ENCODE measurements around the gene TDRD3. TPM values are rescaled to one million over a fixed set of nuclear protein-coding genes. Genes with fewer than 3 reads are reported as not detected.

TDRD3 gene
- total RNA-seq, 1 experiment from 2014 or later: 10.8 TPM

GRCh38 chr13:60604058-60604457, 207.0 kb downstream of the TDRD3 start:
- in situ Hi-C loops (cut with HindIII; ENCODE audit: low pct_unique_long_range_greater_than_20kb, low sequenced_read_pairs) (no loop called here), intact Hi-C loops (cut with micrococcal nuclease; ENCODE audit: unreplicated experiment) (no loop called here)
- POLR2A ChIA-PET: no interaction called here
- ATAC-seq (no peak), DNase-seq (ENCODE audit: low read depth, low spot score) (no peak)
- no peaks in the 10 kb centered on the region for H3K4me1 ChIP-seq (ENCODE audit: control insufficient read depth, insufficient read depth, low read length)
- H3K9me3 ChIP-seq (ENCODE audit: control insufficient read depth, insufficient read depth, low read depth, low read length): no peaks in the 10 kb centered on the region
- no peak for TF ChIP-seq CTCF (IDR thresholded peaks at IDR 0.05)
- no peak for TF ChIP-seq TCF7L2 (IDR thresholded peaks at IDR 0.05; ENCODE audit: low read depth, low read length)
- TF ChIP-seq POLR2AphosphoS5 (IDR thresholded peaks at IDR 0.05; ENCODE audit: low read depth, low read length): no peak
- no peak for TF ChIP-seq REST (IDR thresholded peaks at IDR 0.05; ENCODE audit: insufficient read depth in 1 of 2, low read depth in 2 of 2, low read length in 1 of 2)
- no peak for TF ChIP-seq SIN3A (IDR thresholded peaks at IDR 0.05; ENCODE audit: borderline replicate concordance, insufficient read depth, low read depth, low read length)
- no TSS peak for BruUV-seq (replicated peaks)
- H3K27me3 ChIP-seq (ENCODE audit: control insufficient read depth, insufficient read depth, low read length): no peaks in the 10 kb centered on the region
- H3K36me3 ChIP-seq (ENCODE audit: control insufficient read depth, insufficient read depth, low read length): no peaks in the 10 kb centered on the region
- CTCF ChIA-PET: no interaction called here
- H3K4me3 ChIP-seq (ENCODE audit: low read depth in 2 of 2, low read length in 2 of 2): no peak overlapping the region
- no peak overlapping the region for H3K27ac ChIP-seq (ENCODE audit: low read length)

- Histone ChIP-seq H3K4me3 (ENCODE audit: low read depth in 2 of 2, low read length in 2 of 2) (no peak overlapping the region), H3K27me3 (ENCODE audit: control insufficient read depth, insufficient read depth, low read length) (no peaks in the 10 kb centered on the region), H3K9me3 (ENCODE audit: control insufficient read depth, insufficient read depth, low read depth, low read length) (no peaks in the 10 kb centered on the region), H3K4me1 (ENCODE audit: control insufficient read depth, insufficient read depth, low read length) (no peaks in the 10 kb centered on the region), H3K36me3 (ENCODE audit: control insufficient read depth, insufficient read depth, low read length) (no peaks in the 10 kb centered on the region), H3K27ac (ENCODE audit: low read length) (no peak overlapping the region)
- TF ChIP-seq SIN3A (IDR thresholded peaks at IDR 0.05; ENCODE audit: borderline replicate concordance, insufficient read depth, low read depth, low read length) (no peak), TCF7L2 (IDR thresholded peaks at IDR 0.05; ENCODE audit: low read depth, low read length) (no peak), CTCF (IDR thresholded peaks at IDR 0.05) (no peak), REST (IDR thresholded peaks at IDR 0.05; ENCODE audit: insufficient read depth in 1 of 2, low read depth in 2 of 2, low read length in 1 of 2) (no peak), POLR2AphosphoS5 (IDR thresholded peaks at IDR 0.05; ENCODE audit: low read depth, low read length) (no peak)
- ChIA-PET POLR2A (no interaction called here), CTCF (no interaction called here)
- DNase-seq (ENCODE audit: low read depth, low spot score) (no peak), ATAC-seq (no peak)
- in situ Hi-C loops (cut with HindIII; ENCODE audit: low pct_unique_long_range_greater_than_20kb, low sequenced_read_pairs): no loop called here
- no TSS peak for BruUV-seq (replicated peaks)
- intact Hi-C loops (cut with micrococcal nuclease; ENCODE audit: unreplicated experiment): no loop called here
Observed at GRCh38 chr13:60608954-60609353, 211.9 kb downstream of the TDRD3 start.

All from Panc1 (cell line).